ENCODE results near the gene CSNK2A2.

The CSNK2A2 gene

DNA sequence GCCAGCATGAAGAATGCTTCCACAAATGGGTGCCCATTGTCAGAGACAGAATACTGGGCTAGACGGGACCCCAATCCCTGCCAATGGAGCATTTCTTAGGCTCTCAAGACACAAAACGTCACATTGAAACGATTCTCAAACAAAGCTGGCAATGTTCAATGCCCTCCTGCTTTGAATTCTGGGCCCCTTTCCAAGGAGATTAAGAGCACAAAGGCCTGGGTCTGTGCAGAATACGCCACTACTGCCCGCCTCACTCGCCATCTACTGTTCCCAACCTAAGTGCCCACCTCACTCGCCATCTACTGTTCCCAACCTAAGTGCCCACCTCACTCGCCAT is 78.4 kb downstream of the CSNK2A2 start:
- ChIA-PET POLR2A (interaction anchor here (0.7 kb wide), 1 partner anchor 10 kb away, joined by 3 read pairs; the partner anchor contains the start of gene CFAP20), CTCF (interaction anchor here (1.5 to 1.9 kb wide), 2 partner anchors 20 to 22 kb away, joined by 3 to 10 read pairs; no protein-coding TSS in a partner anchor)
- TF ChIP-seq, protein P1, sequence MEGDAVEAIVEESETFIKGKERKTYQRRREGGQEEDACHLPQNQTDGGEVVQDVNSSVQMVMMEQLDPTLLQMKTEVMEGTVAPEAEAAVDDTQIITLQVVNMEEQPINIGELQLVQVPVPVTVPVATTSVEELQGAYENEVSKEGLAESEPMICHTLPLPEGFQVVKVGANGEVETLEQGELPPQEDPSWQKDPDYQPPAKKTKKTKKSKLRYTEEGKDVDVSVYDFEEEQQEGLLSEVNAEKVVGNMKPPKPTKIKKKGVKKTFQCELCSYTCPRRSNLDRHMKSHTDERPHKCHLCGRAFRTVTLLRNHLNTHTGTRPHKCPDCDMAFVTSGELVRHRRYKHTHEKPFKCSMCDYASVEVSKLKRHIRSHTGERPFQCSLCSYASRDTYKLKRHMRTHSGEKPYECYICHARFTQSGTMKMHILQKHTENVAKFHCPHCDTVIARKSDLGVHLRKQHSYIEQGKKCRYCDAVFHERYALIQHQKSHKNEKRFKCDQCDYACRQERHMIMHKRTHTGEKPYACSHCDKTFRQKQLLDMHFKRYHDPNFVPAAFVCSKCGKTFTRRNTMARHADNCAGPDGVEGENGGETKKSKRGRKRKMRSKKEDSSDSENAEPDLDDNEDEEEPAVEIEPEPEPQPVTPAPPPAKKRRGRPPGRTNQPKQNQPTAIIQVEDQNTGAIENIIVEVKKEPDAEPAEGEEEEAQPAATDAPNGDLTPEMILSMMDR (IDR thresholded peaks at IDR 0.05; ENCODE audit: control extremely low read depth, extremely low read depth, low read depth, missing control alignments) = no peak
- DNase-seq (ENCODE audit: extremely low spot score) = no peak

DNA sequence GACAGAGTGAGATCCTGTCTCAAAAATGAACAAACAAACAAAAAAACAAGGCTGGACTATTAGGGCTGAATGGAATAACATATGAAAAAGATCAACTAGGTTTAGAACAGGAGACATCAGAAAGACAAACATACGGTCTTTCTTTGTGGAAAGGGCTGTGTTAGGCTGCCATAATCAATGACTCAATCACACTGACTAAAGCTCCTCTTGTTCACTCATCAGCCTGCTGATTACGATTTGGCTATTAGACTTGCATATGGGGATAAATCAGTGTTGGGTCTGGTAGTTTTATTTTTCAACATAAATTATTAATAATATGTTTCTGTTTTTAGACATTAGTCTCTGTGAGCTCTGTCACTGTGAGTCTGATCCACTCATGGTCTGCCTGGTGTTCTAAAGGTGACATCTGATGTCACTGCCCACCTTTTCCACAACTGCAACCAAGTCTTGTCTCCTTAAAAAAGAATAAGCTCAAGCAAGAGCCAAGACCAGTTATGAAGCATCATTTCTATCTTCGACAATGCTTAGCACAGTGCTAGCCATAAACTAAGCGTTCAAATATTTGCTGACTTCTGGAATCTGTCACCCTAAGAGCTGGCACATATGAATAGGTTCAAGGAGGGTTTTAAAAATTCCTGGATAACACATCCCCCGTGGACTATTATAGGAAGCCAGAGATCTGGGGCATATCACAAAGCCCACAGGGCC is 79.0 kb downstream of the CSNK2A2 start:
- no peak for DNase-seq (ENCODE audit: extremely low spot score)
- TF ChIP-seq, protein P1 (IDR thresholded peaks at IDR 0.05; ENCODE audit: control extremely low read depth, extremely low read depth, low read depth, missing control alignments) = no peak
- POLR2A ChIA-PET = interaction anchor here (0.6 to 0.7 kb wide), 2 partner anchors 11 to 1734 kb away, joined by 3 read pairs; partner anchors contain the start of gene CFAP20
- CTCF ChIA-PET = interaction anchor here (1.0 to 1.9 kb wide), 3 partner anchors 9 to 22 kb away, joined by 3 to 10 read pairs (median 3); no protein-coding TSS in a partner anchor

DNA sequence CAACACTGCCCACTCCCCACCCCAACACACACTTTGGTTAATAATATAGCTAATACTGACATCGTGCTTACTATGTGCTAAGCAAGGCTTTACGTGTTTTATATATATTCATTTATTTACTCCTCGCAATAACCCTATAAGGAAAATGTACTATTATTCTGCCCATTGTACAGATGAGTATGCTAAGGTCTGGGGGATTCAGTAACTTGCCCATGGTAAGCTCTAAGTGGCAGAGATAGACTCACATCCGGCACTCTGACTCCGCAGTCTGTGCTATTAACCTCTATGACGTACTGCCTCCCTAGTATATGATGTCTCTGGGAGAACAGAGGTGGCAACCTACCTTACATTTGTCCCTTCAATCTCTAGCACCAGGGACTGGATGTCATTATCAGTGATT is 81.4 kb downstream of the CSNK2A2 start:
- TF ChIP-seq, protein P1 (IDR thresholded peaks at IDR 0.05; ENCODE audit: control extremely low read depth, extremely low read depth, low read depth, missing control alignments) = no peak
- ChIA-PET POLR2A (interaction anchor here (0.8 kb wide), 1 partner anchor 13 kb away, joined by 5 read pairs; the partner anchor contains the start of gene CFAP20), CTCF (interaction anchor here (1.6 to 1.7 kb wide), 2 partner anchors 11 to 19 kb away, joined by 4 to 9 read pairs; no protein-coding TSS in a partner anchor)
- DNase-seq (ENCODE audit: extremely low spot score) = no peak

DNA sequence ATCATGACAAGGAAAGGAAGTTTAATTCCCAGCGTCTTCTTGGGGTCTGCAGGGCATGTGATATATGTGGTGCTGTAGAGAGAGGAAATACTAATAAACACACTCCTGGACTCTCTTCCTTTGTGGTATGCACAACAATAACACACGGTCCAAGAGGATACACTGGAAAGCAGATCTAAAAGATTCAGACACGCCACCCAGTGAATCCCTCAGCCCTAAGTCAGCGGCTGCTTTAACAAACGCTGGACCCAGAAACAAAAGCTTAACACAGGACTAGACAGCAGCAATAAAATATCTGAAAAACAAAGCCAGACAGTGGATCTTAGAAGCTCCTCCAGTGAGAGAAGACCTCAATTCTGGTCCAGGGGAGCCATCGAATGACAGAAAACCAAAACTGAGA is 81.8 kb downstream of the CSNK2A2 start:
- TF ChIP-seq, protein P1 (IDR thresholded peaks at IDR 0.05; ENCODE audit: control extremely low read depth, extremely low read depth, low read depth, missing control alignments) = no peak
- ChIA-PET POLR2A (interaction anchor here (0.8 kb wide), 1 partner anchor 13 kb away, joined by 5 read pairs; the partner anchor contains the start of gene CFAP20), CTCF (interaction anchor here (1.6 to 1.7 kb wide), 2 partner anchors 11 to 18 kb away, joined by 4 to 9 read pairs; no protein-coding TSS in a partner anchor)
- DNase-seq (ENCODE audit: extremely low spot score) = no peak

DNA sequence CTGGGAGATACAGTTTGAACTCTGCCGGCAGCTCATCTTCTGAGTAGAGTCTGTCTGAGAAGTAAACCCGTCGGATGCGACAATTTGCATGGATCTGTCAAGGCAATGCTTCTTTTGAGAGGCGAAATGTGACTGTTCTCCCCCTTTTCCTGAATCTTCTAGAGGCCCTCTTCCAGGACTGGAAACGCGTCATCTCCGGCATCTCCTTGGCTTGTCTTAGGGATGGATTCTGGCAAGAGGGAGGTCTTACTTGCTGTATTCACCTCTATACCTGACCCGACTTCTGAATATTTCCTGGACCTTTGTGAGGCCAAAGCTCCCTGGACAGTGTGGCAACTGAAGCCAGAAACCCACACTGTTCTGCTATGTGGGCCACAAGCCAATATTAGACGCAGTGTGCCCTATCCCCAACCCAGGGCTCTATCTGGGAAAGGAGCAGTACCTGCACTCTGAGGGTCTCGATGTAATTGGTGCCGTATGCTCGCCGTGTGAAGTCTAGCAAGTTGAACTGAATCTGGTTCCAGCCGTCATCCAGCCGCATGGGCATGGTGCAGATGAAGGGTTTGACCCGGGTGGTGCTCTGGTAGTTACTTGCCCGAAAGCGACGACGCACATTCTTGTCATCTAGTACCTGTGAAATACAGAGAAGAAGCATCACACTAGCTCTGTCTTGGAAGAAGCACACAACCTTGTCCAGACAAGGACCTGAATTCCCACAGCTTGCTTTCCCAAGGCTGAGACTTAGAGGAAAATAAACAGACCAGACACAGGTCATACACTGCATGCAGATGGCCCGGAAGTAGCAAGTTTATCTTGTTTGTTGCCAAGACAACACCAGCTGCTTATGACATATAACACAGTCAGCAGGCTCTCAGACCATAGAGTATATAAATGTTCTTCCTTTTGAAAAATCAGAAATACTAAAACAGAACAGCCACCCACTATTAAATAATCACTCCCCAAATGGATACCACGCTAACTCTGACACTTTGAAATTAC is 82.8 kb downstream of the CSNK2A2 start:
- TF ChIP-seq, protein P1 (IDR thresholded peaks at IDR 0.05; ENCODE audit: control extremely low read depth, extremely low read depth, low read depth, missing control alignments) = no peak
- POLR2A ChIA-PET = no interaction called here
- DNase-seq (ENCODE audit: extremely low spot score) = no peak
- CTCF ChIA-PET = interaction anchor here (1.9 kb wide), 1 partner anchor 14 kb away, joined by 4 read pairs; the partner anchor contains the start of gene CFAP20

DNA sequence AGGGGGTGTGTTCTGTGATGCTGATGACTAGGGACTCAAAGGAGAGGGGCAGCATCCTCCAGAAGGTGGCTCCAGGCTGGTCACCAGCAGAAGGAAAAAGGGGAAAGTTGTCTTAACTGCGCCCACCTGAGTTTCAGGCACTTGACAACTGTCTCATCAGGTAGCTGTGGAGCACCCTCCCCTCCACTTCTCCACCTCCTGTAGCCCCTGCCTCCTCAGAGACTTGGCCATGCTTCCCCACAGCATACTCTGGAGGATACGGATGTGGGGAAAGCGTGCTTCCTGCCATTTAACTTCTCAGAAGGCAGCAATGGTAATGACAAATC is 86.6 kb downstream of the CSNK2A2 start:
- no peak for DNase-seq (ENCODE audit: extremely low spot score)
- ChIA-PET POLR2A (no interaction called here), CTCF (no interaction called here)
- TF ChIP-seq, protein P1 (IDR thresholded peaks at IDR 0.05; ENCODE audit: control extremely low read depth, extremely low read depth, low read depth, missing control alignments) = no peak
